Measurements from ENCODE around the gene DHX57. TPM values are rescaled to one million over a fixed set of nuclear protein-coding genes. Genes with fewer than 3 reads are reported as not detected.

Gene DHX57
- total RNA-seq, 1 experiment from 2014 or later: 27.5 TPM

DNA sequence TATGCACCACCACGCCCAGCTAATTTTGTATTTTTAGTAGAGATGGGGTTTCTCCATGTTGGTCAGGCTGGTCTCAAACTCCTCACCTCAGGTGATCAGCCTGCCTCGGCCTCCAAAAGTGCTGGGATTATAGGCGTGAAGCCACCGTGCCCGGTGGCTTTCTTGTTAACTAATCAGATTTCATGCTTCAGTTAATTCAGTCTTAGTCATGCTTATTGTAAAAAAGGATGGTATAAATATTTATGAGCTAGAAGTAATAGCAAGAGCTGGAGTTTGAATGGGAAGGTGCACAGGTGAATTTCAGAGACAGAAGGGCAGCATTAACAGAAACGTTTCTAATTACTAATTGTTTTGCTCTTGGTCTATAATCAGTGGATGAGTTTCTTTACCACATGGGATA, 87.4 kb downstream of the DHX57 start:
- H2BK12ac ChIP-seq (ENCODE audit: insufficient read length, low read depth, low read length): no peak overlapping the region
- no peak overlapping the region for H3K4me2 ChIP-seq (ENCODE audit: insufficient read depth, insufficient read length, low read length)
- no peak for DNase-seq
- Mint-ChIP-seq H3K9me3 (no peaks in the 10 kb centered on the region), H3K4me3 (no peak overlapping the region), H3K27ac (no peak overlapping the region), H3K27me3 (ENCODE audit: low read depth) (no peaks in the 10 kb centered on the region), H3K36me3 (ENCODE audit: insufficient read depth in 1 of 3, low read depth in 3 of 3) (no peaks in the 10 kb centered on the region), H3K4me1 (peaks cover 7 to 11% of the 10 kb centered on the region in 2 experiments)
- no peak overlapping the region for H3K9ac ChIP-seq (ENCODE audit: extremely low read depth, insufficient read length, low read length)
- no peak overlapping the region for H3K23ac ChIP-seq (ENCODE audit: insufficient read length, low read depth, low read length)
- H3K4ac ChIP-seq (ENCODE audit: low read depth, low read length): no peak overlapping the region
- no peak overlapping the region for H2BK15ac ChIP-seq (ENCODE audit: low read depth, low read length)
- H2AK5ac ChIP-seq (ENCODE audit: insufficient read length, low read length): no peak overlapping the region
- H3K4me1 ChIP-seq (ENCODE audit: insufficient read depth, low read length): no peaks in the 10 kb centered on the region
- no peaks in the 10 kb centered on the region for H3K79me2 ChIP-seq (ENCODE audit: insufficient read depth, low read length)
- no peak overlapping the region for H3K14ac ChIP-seq (ENCODE audit: insufficient read depth, low read length)
- TF ChIP-seq, protein P1, sequence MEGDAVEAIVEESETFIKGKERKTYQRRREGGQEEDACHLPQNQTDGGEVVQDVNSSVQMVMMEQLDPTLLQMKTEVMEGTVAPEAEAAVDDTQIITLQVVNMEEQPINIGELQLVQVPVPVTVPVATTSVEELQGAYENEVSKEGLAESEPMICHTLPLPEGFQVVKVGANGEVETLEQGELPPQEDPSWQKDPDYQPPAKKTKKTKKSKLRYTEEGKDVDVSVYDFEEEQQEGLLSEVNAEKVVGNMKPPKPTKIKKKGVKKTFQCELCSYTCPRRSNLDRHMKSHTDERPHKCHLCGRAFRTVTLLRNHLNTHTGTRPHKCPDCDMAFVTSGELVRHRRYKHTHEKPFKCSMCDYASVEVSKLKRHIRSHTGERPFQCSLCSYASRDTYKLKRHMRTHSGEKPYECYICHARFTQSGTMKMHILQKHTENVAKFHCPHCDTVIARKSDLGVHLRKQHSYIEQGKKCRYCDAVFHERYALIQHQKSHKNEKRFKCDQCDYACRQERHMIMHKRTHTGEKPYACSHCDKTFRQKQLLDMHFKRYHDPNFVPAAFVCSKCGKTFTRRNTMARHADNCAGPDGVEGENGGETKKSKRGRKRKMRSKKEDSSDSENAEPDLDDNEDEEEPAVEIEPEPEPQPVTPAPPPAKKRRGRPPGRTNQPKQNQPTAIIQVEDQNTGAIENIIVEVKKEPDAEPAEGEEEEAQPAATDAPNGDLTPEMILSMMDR (conservative IDR thresholded peaks at IDR 0.05): no peak
- H3K79me1 ChIP-seq (ENCODE audit: insufficient read depth, low read depth, low read length, poor library complexity, severe bottlenecking): no peaks in the 10 kb centered on the region
- H4K20me1 ChIP-seq (ENCODE audit: control insufficient read depth, insufficient read depth, insufficient read length): no peaks in the 10 kb centered on the region
- H2BK120ac ChIP-seq (ENCODE audit: low read depth, low read length, poor library complexity, severe bottlenecking): no peak overlapping the region
- H3K56ac ChIP-seq (ENCODE audit: insufficient read length, low read depth, low read length): no peak overlapping the region
- no peak overlapping the region for H2BK20ac ChIP-seq (ENCODE audit: low read depth, low read length, poor library complexity, severe bottlenecking)
- no peak overlapping the region for H3T11ph ChIP-seq (ENCODE audit: low read length)
- no peak overlapping the region for H4K91ac ChIP-seq (ENCODE audit: insufficient read length, low read depth, low read length)
- H3K18ac ChIP-seq (ENCODE audit: insufficient read length, low read depth, low read length): no peak overlapping the region
- H3K23me2 ChIP-seq (ENCODE audit: insufficient read length, low read depth, low read length, poor library complexity, severe bottlenecking): no peaks in the 10 kb centered on the region
- H3K9me3 ChIP-seq (ENCODE audit: control insufficient read depth, low read depth, low read length): no peaks in the 10 kb centered on the region
- WGBS (ENCODE audit: extremely low coverage, insufficient read length, low lambda C conversion rate): no CpG with 5 or more reads among the region's 6 CpGs
- no peak overlapping the region for H3K27ac ChIP-seq (ENCODE audit: insufficient read length, low read depth, low read length)
- no peaks in the 10 kb centered on the region for H3K27me3 ChIP-seq (ENCODE audit: insufficient read depth, low read length)
- no peak overlapping the region for H2BK5ac ChIP-seq (ENCODE audit: insufficient read length, low read length)
- H4K5ac ChIP-seq (ENCODE audit: insufficient read length, low read depth, low read length): no peak overlapping the region
- no peak overlapping the region for H4K8ac ChIP-seq (replicated peaks; ENCODE audit: insufficient read length, low read depth, low read length)
- H2AFZ ChIP-seq (ENCODE audit: low read length): no peak overlapping the region

Data from H9 (cell line).